Right lobe of liver (tissue), 6 donors: ENCODE results near the gene SNCAIP. TPM values are rescaled to one million over a fixed set of nuclear protein-coding genes. Genes with fewer than 3 reads are reported as not detected.

Source experiments
- ATAC-seq, 4 donors: fragments of 200-7000 bp; cut with Tn5 transposase; one replicate each; pipeline ENCODE4 v1.9.1; 2020; ENCODE audit warnings: mild to moderate bottlenecking in 4 of 4, moderate library complexity in 4 of 4
- DNase-seq, 3 donors: peaks; one replicate each; pipeline ENCODE4 v3.0.0-alpha.2; 2020
- H3K27ac ChIP-seq, 3 donors: fragments of 200-600 bp; one replicate each; pipeline ENCODE4 v1.8.0; 2022
- H3K27me3 ChIP-seq, 2 donors: fragments of 200-600 bp; one replicate each; pipeline ENCODE4 v1.8.0; 2022
- H3K36me3 ChIP-seq, 4 donors: fragments of 200-600 bp; sonication (generic) in 1 of 4; one replicate each; pipeline versions ENCODE4 v1.5.1 to v1.8.0; 2017 to 2022; ENCODE audit warnings: control low read depth in 1 of 4
- H3K4me1 ChIP-seq, 4 donors: fragments of 200-600 bp; sonication (generic) in 1 of 4; one replicate each; pipeline versions ENCODE4 v1.5.1 to v1.8.0; 2017 to 2022; ENCODE audit warnings: control low read depth in 1 of 4
- H3K4me3 ChIP-seq, 3 donors: fragments of 200-600 bp; one replicate each; pipeline ENCODE4 v1.8.0; 2022
- H3K9me3 ChIP-seq, 4 donors: fragments of 200-600 bp; sonication (generic) in 1 of 4; one replicate each; pipeline versions ENCODE4 v1.5.1 to v1.8.0; 2017 to 2022; ENCODE audit warnings: control low read depth in 1 of 4
- POLR2A ChIP-seq: fragments of 450-650 bp; IDR thresholded peaks from one replicate; pipeline ENCODE4 v1.6.1; 2017; ENCODE audit warnings: antibody characterized with exemption, mild to moderate bottlenecking
- WGBS: methylation state at CpG from one replicate; pipeline ENCODE4 v1.1.6; 2018; ENCODE audit warnings: low coverage, low lambda C conversion rate; ENCODE audit not compliant: insufficient coverage; ENCODE audit errors: missing lambda C conversion rate; 5-methylcytosine and 5-hydroxymethylcytosine counted together
- intact Hi-C, 2 donors: fragments of 100-400 bp; cut with DNase I; formaldehyde crosslinking; loops; one replicate each; pipeline versions ENCODE4 v1.11.2 to v1.14.1; 2022
- total RNA-seq, 6 experiments: library from RNA; depleted of rRNA in 2 of 6; stranded (reverse); fragments of >200 nt in 2 of 6; fragmentation: NEBNext Ultra II Directional in 3 of 6; extraction: Animal tissue kit (Norgen Biotek cat#: 25700) in 3 of 6; gene quantifications; one replicate each; pipeline versions ENCODE4 v1.1.0 to v1.2.4, GENCODE V29; 2016 to 2023
- TF ChIP-seq, protein P1 (sequence below), 4 donors: fragments of 200-600 bp in 3 of 4; fragments of 450-650 bp in 1 of 4; IDR thresholded peaks; one replicate each; pipeline versions ENCODE4 v1.5.1 to v1.8.0; 2016 to 2022; ENCODE audit warnings: antibody characterized with exemption in 4 of 4, mild to moderate bottlenecking in 2 of 4
- donor health status: DM: no; HTN: yes; CAD: no.
- donor health status: DM: no; HTN: no; CAD: no.
- donor health status: DM: no; HTN: no; CAD: no.
- donor health status: DM: no; HTN: yes; CAD: no.
- donor health status: DM: no; HTN: yes; CAD: no.

The SNCAIP gene
- total RNA-seq, 6 experiments from 2014 or later: 0.19 to 0.65 (median 0.32) TPM; not detected in 1

- DNase-seq (no peak), ATAC-seq (no peak)
- H3K4me3 ChIP-seq: no peak overlapping the region
- no peaks in the 10 kb centered on the region for H3K27me3 ChIP-seq
- TF ChIP-seq, protein P1, sequence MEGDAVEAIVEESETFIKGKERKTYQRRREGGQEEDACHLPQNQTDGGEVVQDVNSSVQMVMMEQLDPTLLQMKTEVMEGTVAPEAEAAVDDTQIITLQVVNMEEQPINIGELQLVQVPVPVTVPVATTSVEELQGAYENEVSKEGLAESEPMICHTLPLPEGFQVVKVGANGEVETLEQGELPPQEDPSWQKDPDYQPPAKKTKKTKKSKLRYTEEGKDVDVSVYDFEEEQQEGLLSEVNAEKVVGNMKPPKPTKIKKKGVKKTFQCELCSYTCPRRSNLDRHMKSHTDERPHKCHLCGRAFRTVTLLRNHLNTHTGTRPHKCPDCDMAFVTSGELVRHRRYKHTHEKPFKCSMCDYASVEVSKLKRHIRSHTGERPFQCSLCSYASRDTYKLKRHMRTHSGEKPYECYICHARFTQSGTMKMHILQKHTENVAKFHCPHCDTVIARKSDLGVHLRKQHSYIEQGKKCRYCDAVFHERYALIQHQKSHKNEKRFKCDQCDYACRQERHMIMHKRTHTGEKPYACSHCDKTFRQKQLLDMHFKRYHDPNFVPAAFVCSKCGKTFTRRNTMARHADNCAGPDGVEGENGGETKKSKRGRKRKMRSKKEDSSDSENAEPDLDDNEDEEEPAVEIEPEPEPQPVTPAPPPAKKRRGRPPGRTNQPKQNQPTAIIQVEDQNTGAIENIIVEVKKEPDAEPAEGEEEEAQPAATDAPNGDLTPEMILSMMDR (IDR thresholded peaks at IDR 0.05): no peak
- TF ChIP-seq POLR2A: no peak
- no peak overlapping the region for H3K27ac ChIP-seq
- no peaks in the 10 kb centered on the region for H3K9me3 ChIP-seq
- WGBS: 63% methylated on average over 4 of the region's 4 CpGs
- no peaks in the 10 kb centered on the region for H3K36me3 ChIP-seq
- intact Hi-C loops: no loop called here
- H3K4me1 ChIP-seq: no peaks in the 10 kb centered on the region
Measured at GRCh38 chr5:122342256-122342655, 30.2 kb downstream of the SNCAIP start.

- DNase-seq: no peak
- no peaks in the 10 kb centered on the region for H3K27me3 ChIP-seq
- WGBS: 63% methylated on average over 3 of the region's 3 CpGs
- intact Hi-C loops: no loop called here
- H3K9me3 ChIP-seq: no peaks in the 10 kb centered on the region
- no peaks in the 10 kb centered on the region for H3K4me1 ChIP-seq
- H3K4me3 ChIP-seq: no peak overlapping the region
- no peak for ATAC-seq
- H3K36me3 ChIP-seq: no peaks in the 10 kb centered on the region
- no peak overlapping the region for H3K27ac ChIP-seq
- no peak for TF ChIP-seq POLR2A
- TF ChIP-seq, protein P1 (IDR thresholded peaks at IDR 0.05): no peak
Measured at GRCh38 chr5:122346897-122347581, 35.0 kb downstream of the SNCAIP start.

DNA sequence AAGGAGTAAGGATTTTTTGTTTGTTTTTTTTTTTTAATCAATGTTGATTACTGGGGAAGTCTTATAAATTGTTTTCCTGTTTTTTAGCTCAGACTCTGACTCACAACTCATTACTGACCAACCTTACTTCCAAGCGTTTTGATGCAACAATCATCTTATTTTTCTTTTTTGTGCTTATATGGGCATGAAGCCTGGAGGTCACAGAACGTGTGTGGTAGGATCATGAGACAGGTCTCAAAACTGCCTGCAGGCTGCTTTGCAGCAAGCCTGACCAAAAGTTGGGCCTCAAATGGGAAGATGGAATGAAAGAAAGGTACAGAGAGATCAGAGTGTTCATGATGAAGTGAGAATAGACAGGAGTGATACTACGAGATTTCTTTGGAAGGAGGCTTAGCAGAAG lies 38.5 kb downstream of the SNCAIP start:
- Histone ChIP-seq H3K27me3 (no peaks in the 10 kb centered on the region), H3K27ac (no peak overlapping the region), H3K4me1 (no peaks in the 10 kb centered on the region), H3K4me3 (no peak overlapping the region), H3K36me3 (no peaks in the 10 kb centered on the region), H3K9me3 (no peaks in the 10 kb centered on the region)
- DNase-seq: no peak
- ATAC-seq: no peak
- TF ChIP-seq POLR2A: no peak
- TF ChIP-seq, protein P1 (IDR thresholded peaks at IDR 0.05): no peak
- intact Hi-C loops: no loop called here
- WGBS: 60% methylated on average over 3 of the region's 3 CpGs

DNA sequence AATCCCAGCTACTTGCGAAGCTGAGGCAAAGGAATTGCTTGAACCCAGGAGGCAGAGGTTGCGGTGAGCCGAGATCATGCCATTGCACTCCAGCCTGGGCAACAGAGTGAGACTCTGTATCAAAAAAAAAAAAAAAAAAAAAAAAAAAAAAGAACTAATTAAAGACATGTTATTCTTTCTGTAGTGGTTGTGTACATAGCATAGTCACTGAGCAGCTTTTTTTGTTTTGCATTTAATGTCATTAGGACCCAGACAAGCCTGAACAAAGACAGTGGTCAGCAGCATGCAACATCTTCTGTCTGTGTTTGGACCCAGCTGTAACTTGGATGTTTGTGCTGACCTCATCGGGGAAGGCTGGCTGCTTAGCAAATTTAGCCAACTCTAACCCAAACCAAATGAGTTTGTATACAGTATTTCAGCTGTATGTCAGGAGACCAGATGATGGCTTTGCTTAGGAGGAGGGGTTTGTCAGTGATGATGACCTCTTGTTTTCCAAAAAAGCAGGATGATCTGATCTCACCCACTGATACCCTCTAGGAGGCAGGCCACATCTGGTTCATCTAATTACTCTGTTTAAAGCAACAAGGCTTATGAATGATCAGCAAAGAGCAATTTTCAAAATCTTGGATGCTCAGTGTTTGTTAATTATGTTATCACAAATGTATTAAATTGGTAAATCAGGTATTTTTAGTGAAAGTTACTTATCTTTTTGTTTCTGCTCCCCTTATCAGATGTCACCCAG lies 39.5 kb downstream of the SNCAIP start:
- Histone ChIP-seq H3K27ac (no peak overlapping the region), H3K27me3 (no peaks in the 10 kb centered on the region), H3K36me3 (no peaks in the 10 kb centered on the region), H3K4me3 (no peak overlapping the region), H3K4me1 (no peaks in the 10 kb centered on the region), H3K9me3 (no peaks in the 10 kb centered on the region)
- peak in 1 of 4 donors; percentile 25 for ATAC-seq
- intact Hi-C loops: no loop called here
- WGBS: 85% methylated on average over 4 of the region's 4 CpGs
- TF ChIP-seq, protein P1 (IDR thresholded peaks at IDR 0.05): no peak
- no peak for TF ChIP-seq POLR2A
- DNase-seq: no peak
